ENCODE measurements around the gene MCOLN2. TPM values are rescaled to one million over a fixed set of nuclear protein-coding genes. Genes with fewer than 3 reads are reported as not detected.

Gene MCOLN2
- 0.16 and 0.29 TPM in 2 replicates for total RNA-seq
- long read RNA-seq: 0 reads

- H3K4me1 Mint-ChIP-seq (ENCODE audit: low read depth): peaks cover 4% of the 10 kb centered on the region
- H3K27me3 Mint-ChIP-seq: peaks cover 88% of the 10 kb centered on the region
- H3K27ac Mint-ChIP-seq: no peak within 1 kb of the TSS
- no peaks in the 10 kb centered on the region for H3K9me3 Mint-ChIP-seq (ENCODE audit: low read depth)
- peak; percentile 8 for TF ChIP-seq CTCF (IDR thresholded peaks at IDR 0.05; ENCODE audit: unreplicated experiment)
- DNase-seq (ENCODE audit: low spot score, unreplicated experiment): peak; percentile 34
- H3K4me3 Mint-ChIP-seq (ENCODE audit: low read depth): peak within 1 kb of the TSS; percentile 71
- H3K36me3 Mint-ChIP-seq (ENCODE audit: insufficient read depth): no peaks in the 10 kb centered on the region
Observed at GRCh38 chr1:84996846-84997666, at the start of gene MCOLN2. Gene MCOLN2 (minus strand): TSS chr1:84997113. CDS start chr1:84996872, 241 bp downstream.

DNA sequence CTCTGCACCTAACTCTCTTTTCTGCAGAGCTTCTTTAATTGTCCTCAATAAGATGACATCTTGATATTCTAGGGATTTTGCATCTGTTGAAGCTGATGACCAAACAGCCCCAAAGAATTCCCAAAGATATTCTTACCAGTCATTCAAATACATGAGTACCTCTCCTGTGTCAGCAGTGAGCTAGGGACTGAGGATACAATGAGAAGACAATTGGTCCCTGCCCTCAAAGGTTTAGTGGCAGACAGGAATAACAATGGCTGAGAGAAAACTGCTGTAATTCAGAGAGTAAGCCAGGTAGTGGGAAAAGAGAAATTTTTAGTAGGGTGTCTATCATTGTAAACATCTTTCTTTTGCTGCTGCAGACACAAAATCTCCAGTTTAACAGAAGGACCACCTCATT lies 45.5 kb upstream of the MCOLN2 start:
- no peak overlapping the region for H3K27ac Mint-ChIP-seq
- DNase-seq (ENCODE audit: low spot score, unreplicated experiment): no peak
- peaks cover 3% of the 10 kb centered on the region for H3K4me1 Mint-ChIP-seq (ENCODE audit: low read depth)
- H3K27me3 Mint-ChIP-seq: peaks cover 26% of the 10 kb centered on the region
- TF ChIP-seq CTCF (IDR thresholded peaks at IDR 0.05; ENCODE audit: unreplicated experiment): no peak
- H3K36me3 Mint-ChIP-seq (ENCODE audit: insufficient read depth): peaks cover 6% of the 10 kb centered on the region
- H3K9me3 Mint-ChIP-seq (ENCODE audit: low read depth): no peaks in the 10 kb centered on the region
- no peak overlapping the region for H3K4me3 Mint-ChIP-seq (ENCODE audit: low read depth)

- no peak for DNase-seq (ENCODE audit: low spot score, unreplicated experiment)
- TF ChIP-seq CTCF (IDR thresholded peaks at IDR 0.05; ENCODE audit: unreplicated experiment): no peak
- Mint-ChIP-seq H3K4me3 (ENCODE audit: low read depth) (no peak overlapping the region), H3K27me3 (peaks cover 19% of the 10 kb centered on the region), H3K36me3 (ENCODE audit: insufficient read depth) (peaks cover 6% of the 10 kb centered on the region), H3K4me1 (ENCODE audit: low read depth) (no peaks in the 10 kb centered on the region), H3K27ac (no peak overlapping the region), H3K9me3 (ENCODE audit: low read depth) (no peaks in the 10 kb centered on the region)
Observed at GRCh38 chr1:85041793-85042192, 44.9 kb upstream of the MCOLN2 start.

DNA sequence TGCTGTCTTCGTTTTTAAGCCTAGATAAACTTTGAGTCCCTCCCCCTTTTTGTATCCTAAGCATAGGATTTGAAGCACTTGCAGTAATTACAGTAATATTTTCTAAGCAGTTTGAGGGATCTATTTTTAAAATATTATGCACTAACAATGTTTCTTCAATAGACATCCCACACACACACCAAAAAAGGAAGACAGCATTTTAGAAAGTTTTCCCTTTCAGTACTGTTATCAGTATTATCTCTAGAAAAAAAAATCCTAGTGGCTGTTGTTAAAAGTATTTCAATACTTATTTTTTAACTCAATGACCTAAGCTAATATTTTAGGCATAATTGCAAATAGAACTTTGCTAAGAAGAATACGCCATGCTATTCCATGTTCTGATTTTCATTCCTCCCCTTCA lies 36.3 kb upstream of the MCOLN2 start:
- Mint-ChIP-seq H3K4me3 (ENCODE audit: low read depth) (no peak overlapping the region), H3K4me1 (ENCODE audit: low read depth) (no peaks in the 10 kb centered on the region), H3K36me3 (ENCODE audit: insufficient read depth) (peaks cover 11% of the 10 kb centered on the region), H3K27ac (no peak overlapping the region), H3K9me3 (ENCODE audit: low read depth) (no peaks in the 10 kb centered on the region), H3K27me3 (no peaks in the 10 kb centered on the region)
- no peak for TF ChIP-seq CTCF (IDR thresholded peaks at IDR 0.05; ENCODE audit: unreplicated experiment)
- DNase-seq (ENCODE audit: low spot score, unreplicated experiment): no peak

- H3K9me3 Mint-ChIP-seq (ENCODE audit: low read depth): no peaks in the 10 kb centered on the region
- H3K27ac Mint-ChIP-seq: no peak overlapping the region
- DNase-seq (ENCODE audit: low spot score, unreplicated experiment): no peak
- no peaks in the 10 kb centered on the region for H3K4me1 Mint-ChIP-seq (ENCODE audit: low read depth)
- H3K4me3 Mint-ChIP-seq (ENCODE audit: low read depth): no peak overlapping the region
- H3K36me3 Mint-ChIP-seq (ENCODE audit: insufficient read depth): peaks cover 9% of the 10 kb centered on the region
- no peaks in the 10 kb centered on the region for H3K27me3 Mint-ChIP-seq
- TF ChIP-seq CTCF (IDR thresholded peaks at IDR 0.05; ENCODE audit: unreplicated experiment): no peak
Observed at GRCh38 chr1:85030536-85030935, 33.6 kb upstream of the MCOLN2 start.

Data from progenitor cell of endocrine pancreas (in vitro differentiated cells).